ENCODE measurements around the gene ATP5PD.

The ATP5PD gene

DNA sequence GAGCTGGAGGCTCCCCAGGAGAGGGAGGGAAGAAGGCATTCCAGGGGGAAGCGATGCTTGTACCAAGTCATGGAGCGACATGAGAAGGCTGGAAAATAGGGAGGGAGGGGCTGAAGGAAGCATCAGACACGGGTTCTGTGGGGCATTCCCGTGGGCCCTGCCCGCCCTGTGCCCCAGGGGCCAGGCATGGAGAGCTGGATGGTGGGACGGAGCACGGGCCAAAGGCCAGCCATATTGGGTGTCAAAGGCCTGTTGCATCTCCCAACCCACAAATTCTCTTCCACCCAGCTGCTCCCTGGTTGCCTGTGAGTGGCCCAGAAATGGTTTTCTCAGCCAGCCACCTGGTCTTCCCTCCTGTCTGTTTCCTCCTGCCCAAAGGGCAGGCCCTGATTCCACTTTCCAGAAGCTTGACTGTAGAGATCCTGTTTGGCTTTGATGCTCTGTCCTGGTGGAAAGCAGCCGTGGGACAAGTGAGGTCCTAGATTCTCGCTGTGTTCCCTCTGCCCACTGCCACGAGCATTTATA, 56.1 kb downstream of the ATP5PD start:
- ChIA-PET CTCF (interaction anchor here (0.7 to 7.4 kb wide), 4 partner anchors 21 to 69 kb away, joined by 3 to 47 read pairs (median 8); partner anchors contain the start of gene MRPL58), POLR2A (no interaction called here)
- TF ChIP-seq, protein P1, sequence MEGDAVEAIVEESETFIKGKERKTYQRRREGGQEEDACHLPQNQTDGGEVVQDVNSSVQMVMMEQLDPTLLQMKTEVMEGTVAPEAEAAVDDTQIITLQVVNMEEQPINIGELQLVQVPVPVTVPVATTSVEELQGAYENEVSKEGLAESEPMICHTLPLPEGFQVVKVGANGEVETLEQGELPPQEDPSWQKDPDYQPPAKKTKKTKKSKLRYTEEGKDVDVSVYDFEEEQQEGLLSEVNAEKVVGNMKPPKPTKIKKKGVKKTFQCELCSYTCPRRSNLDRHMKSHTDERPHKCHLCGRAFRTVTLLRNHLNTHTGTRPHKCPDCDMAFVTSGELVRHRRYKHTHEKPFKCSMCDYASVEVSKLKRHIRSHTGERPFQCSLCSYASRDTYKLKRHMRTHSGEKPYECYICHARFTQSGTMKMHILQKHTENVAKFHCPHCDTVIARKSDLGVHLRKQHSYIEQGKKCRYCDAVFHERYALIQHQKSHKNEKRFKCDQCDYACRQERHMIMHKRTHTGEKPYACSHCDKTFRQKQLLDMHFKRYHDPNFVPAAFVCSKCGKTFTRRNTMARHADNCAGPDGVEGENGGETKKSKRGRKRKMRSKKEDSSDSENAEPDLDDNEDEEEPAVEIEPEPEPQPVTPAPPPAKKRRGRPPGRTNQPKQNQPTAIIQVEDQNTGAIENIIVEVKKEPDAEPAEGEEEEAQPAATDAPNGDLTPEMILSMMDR (IDR thresholded peaks at IDR 0.05; ENCODE audit: control extremely low read depth, extremely low read depth, low read depth, missing control alignments): no peak
- DNase-seq (ENCODE audit: extremely low spot score): no peak
